Measurements from ENCODE around the gene COL9A1.

Gene COL9A1

DNA sequence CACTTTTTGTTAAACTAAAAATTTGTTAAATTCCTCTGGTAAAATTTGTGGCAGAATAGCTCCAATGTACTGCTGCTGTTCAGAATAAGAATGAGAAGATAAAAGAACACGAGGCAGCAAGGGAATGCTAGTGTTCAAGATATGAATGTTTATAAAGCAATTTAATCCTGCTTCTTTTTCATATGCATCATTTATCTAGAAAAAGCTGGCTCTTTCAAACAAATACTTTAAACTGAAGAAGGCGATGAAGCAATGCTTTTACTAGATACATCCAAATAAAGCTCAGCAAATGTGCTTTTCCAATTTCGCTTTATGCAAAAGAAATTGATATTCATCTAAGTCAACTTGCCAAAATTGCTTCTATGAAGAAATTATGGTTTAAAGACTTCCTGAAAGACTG, 66.5 kb downstream of the COL9A1 start:
- Histone ChIP-seq H3K9ac (ENCODE audit: low read depth, low read length) (no peak overlapping the region), H3K4me3 (ENCODE audit: low read depth in 1 of 2, low read length in 2 of 2) (no peak overlapping the region)

DNA sequence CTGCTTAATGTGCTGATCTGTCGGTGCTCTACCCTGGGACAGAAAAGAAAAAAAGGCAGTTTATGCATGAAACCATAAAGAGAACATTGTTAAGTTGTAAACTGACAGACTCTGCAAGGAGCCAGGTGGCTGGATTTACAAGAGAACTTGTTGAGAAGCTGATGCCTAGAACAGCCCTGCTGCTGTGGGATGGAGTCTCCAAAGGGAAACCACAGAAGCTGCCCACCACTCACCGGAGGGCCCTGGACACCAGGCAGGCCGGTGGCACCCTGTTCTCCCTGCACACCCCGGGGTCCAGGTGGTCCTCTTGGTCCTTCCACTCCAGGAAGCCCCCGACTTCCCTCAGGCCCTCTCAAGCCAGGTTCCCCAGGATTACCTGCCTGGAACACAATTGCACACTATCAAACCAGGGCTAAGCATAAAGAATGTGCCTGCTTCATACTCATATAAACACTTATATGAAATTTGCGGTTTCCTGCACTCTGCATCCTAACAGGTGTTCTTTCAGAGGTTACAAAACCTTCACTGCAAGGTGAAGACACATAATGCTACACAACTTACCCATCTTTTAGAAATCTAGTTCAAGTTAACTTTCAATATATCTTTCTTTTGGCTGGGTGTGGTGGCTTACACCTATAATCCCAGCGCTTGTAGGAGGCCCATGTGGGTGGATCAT, 68.2 kb downstream of the COL9A1 start:
- no peak for DNase-seq
- TF ChIP-seq, protein P1, sequence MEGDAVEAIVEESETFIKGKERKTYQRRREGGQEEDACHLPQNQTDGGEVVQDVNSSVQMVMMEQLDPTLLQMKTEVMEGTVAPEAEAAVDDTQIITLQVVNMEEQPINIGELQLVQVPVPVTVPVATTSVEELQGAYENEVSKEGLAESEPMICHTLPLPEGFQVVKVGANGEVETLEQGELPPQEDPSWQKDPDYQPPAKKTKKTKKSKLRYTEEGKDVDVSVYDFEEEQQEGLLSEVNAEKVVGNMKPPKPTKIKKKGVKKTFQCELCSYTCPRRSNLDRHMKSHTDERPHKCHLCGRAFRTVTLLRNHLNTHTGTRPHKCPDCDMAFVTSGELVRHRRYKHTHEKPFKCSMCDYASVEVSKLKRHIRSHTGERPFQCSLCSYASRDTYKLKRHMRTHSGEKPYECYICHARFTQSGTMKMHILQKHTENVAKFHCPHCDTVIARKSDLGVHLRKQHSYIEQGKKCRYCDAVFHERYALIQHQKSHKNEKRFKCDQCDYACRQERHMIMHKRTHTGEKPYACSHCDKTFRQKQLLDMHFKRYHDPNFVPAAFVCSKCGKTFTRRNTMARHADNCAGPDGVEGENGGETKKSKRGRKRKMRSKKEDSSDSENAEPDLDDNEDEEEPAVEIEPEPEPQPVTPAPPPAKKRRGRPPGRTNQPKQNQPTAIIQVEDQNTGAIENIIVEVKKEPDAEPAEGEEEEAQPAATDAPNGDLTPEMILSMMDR (IDR thresholded peaks at IDR 0.05; ENCODE audit: borderline replicate concordance, extremely low read depth, low read length, poor library complexity, severe bottlenecking) = no peak
- TF ChIP-seq EZH2 (IDR thresholded peaks at IDR 0.05; ENCODE audit: borderline replicate concordance, low read depth, low read length, severe bottlenecking) = no peak
- H3K27me3 ChIP-seq (ENCODE audit: insufficient read depth, low read length, poor library complexity) = peaks cover 2% of the 10 kb centered on the region
- H3K9ac ChIP-seq (ENCODE audit: low read depth, low read length) = no peak overlapping the region
- H3K27ac ChIP-seq (ENCODE audit: low read length) = no peak overlapping the region
- H3K4me2 ChIP-seq (ENCODE audit: insufficient read depth, low read length) = no peak overlapping the region
- H2AFZ ChIP-seq (ENCODE audit: low read depth, low read length) = no peak overlapping the region
- no peaks in the 10 kb centered on the region for H4K20me1 ChIP-seq (ENCODE audit: insufficient read depth, low read length)
- no peaks in the 10 kb centered on the region for H3K79me2 ChIP-seq (ENCODE audit: insufficient read depth, low read length)
- no peaks in the 10 kb centered on the region for H3K9me3 ChIP-seq (ENCODE audit: insufficient read depth, low read length, severe bottlenecking)
- ATAC-seq (ENCODE audit: insufficient read depth, low read depth) = no peak
- no peaks in the 10 kb centered on the region for H3K36me3 ChIP-seq (ENCODE audit: insufficient read depth, low read length)
- H3K4me1 ChIP-seq (ENCODE audit: insufficient read depth, low read length) = no peaks in the 10 kb centered on the region
- no peak overlapping the region for H3K4me3 ChIP-seq (ENCODE audit: low read depth in 1 of 2, low read length in 2 of 2)

More for the DNA sequence above, 66.5 kb downstream of the COL9A1 start:
- Histone ChIP-seq H4K20me1 (ENCODE audit: insufficient read depth, low read length) (no peaks in the 10 kb centered on the region), H3K4me1 (ENCODE audit: insufficient read depth, low read length) (no peaks in the 10 kb centered on the region), H3K79me2 (ENCODE audit: insufficient read depth, low read length) (no peaks in the 10 kb centered on the region), H3K27me3 (ENCODE audit: insufficient read depth, low read length, poor library complexity) (peaks cover 2% of the 10 kb centered on the region), H3K9me3 (ENCODE audit: insufficient read depth, low read length, severe bottlenecking) (no peaks in the 10 kb centered on the region), H3K27ac (ENCODE audit: low read length) (no peak overlapping the region), H2AFZ (ENCODE audit: low read depth, low read length) (no peak overlapping the region), H3K4me2 (ENCODE audit: insufficient read depth, low read length) (no peak overlapping the region), H3K36me3 (ENCODE audit: insufficient read depth, low read length) (no peaks in the 10 kb centered on the region)
- TF ChIP-seq EZH2 (IDR thresholded peaks at IDR 0.05; ENCODE audit: borderline replicate concordance, low read depth, low read length, severe bottlenecking) = no peak
- TF ChIP-seq, protein P1 (IDR thresholded peaks at IDR 0.05; ENCODE audit: borderline replicate concordance, extremely low read depth, low read length, poor library complexity, severe bottlenecking) = no peak
- no peak for ATAC-seq (ENCODE audit: insufficient read depth, low read depth)
- DNase-seq = no peak

DNA sequence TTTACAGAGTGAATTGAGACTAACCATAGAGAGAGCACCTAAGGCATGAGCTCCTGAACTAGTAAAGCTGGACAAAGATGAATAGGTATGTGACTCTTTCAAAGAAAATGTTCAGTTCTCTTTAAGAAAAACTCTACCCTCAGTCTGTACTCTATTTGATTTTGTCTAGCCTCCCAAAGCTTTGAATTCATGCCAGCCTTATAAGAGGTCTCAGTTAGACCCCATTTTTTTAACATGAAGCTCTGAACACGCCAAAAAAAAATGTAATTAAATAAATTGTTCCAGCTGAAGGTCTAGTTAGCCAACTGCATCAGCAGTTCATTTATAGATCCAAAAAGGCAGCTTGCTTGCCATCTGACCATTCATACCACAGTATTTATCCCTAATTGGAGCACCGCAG, 71.6 kb downstream of the COL9A1 start:
- Histone ChIP-seq H3K36me3 (ENCODE audit: insufficient read depth, low read length) (no peaks in the 10 kb centered on the region), H4K20me1 (ENCODE audit: insufficient read depth, low read length) (no peaks in the 10 kb centered on the region), H3K27ac (ENCODE audit: low read length) (no peak overlapping the region), H3K4me2 (ENCODE audit: insufficient read depth, low read length) (no peak overlapping the region), H3K4me1 (ENCODE audit: insufficient read depth, low read length) (no peaks in the 10 kb centered on the region), H3K79me2 (ENCODE audit: insufficient read depth, low read length) (no peaks in the 10 kb centered on the region), H3K4me3 (ENCODE audit: low read depth in 1 of 2, low read length in 2 of 2) (no peak overlapping the region), H3K27me3 (ENCODE audit: insufficient read depth, low read length, poor library complexity) (peaks cover 4% of the 10 kb centered on the region), H3K9ac (ENCODE audit: low read depth, low read length) (no peak overlapping the region), H2AFZ (ENCODE audit: low read depth, low read length) (no peak overlapping the region), H3K9me3 (ENCODE audit: insufficient read depth, low read length, severe bottlenecking) (no peaks in the 10 kb centered on the region)
- ATAC-seq (ENCODE audit: insufficient read depth, low read depth) (no peak), DNase-seq (no peak)
- TF ChIP-seq, protein P1 (IDR thresholded peaks at IDR 0.05; ENCODE audit: borderline replicate concordance, extremely low read depth, low read length, poor library complexity, severe bottlenecking) = no peak
- TF ChIP-seq EZH2 (IDR thresholded peaks at IDR 0.05; ENCODE audit: borderline replicate concordance, low read depth, low read length, severe bottlenecking) = no peak
